HTERT RPE-1 (cell line): ENCODE measurements around the gene MRPS18A.

ENCODE experiments used
- in situ Hi-C: fragments of 300-500 bp; cut with MboI; formaldehyde crosslinking; loops from 4 replicates; pipeline ENCODE4 v1.14.3; 2020; ENCODE audit warnings: low sequenced_read_pairs

MRPS18A gene

GRCh38 chr6:43687437-43688347 is at the start of gene MRPS18A:
Gene MRPS18A, minus strand, starts transcription at chr6:43687791. Its CDS starts 12 bp downstream, at chr6:43687779.
- in situ Hi-C loops = no loop called here

- in situ Hi-C loops = no loop called here
Measured at GRCh38 chr6:43736844-43737243, 49.3 kb upstream of the MRPS18A start.

GRCh38 chr6:43736211-43736786 is 48.7 kb upstream of the MRPS18A start:
- in situ Hi-C loops = no loop called here

GRCh38 chr6:43735642-43736199 is 48.1 kb upstream of the MRPS18A start:
- in situ Hi-C loops = no loop called here

GRCh38 chr6:43734294-43734665 is 46.7 kb upstream of the MRPS18A start:
- in situ Hi-C loops = no loop called here

GRCh38 chr6:43733471-43734293 is 46.1 kb upstream of the MRPS18A start:
- in situ Hi-C loops = no loop called here

GRCh38 chr6:43730634-43731033 is 43.0 kb upstream of the MRPS18A start:
- in situ Hi-C loops = no loop called here

GRCh38 chr6:43729537-43729936 is 41.9 kb upstream of the MRPS18A start:
- in situ Hi-C loops = no loop called here

- in situ Hi-C loops = no loop called here
Measured at GRCh38 chr6:43728586-43728985, 41.0 kb upstream of the MRPS18A start.

- in situ Hi-C loops = no loop called here
Measured at GRCh38 chr6:43727634-43728033, 40.0 kb upstream of the MRPS18A start.

GRCh38 chr6:43725643-43726580 is 38.3 kb upstream of the MRPS18A start:
- in situ Hi-C loops = no loop called here

- in situ Hi-C loops = no loop called here
Measured at GRCh38 chr6:43724914-43725642, 37.5 kb upstream of the MRPS18A start.

- in situ Hi-C loops = no loop called here
Measured at GRCh38 chr6:43724354-43724753, 36.8 kb upstream of the MRPS18A start.

- in situ Hi-C loops = no loop called here
Measured at GRCh38 chr6:43723737-43724295, 36.2 kb upstream of the MRPS18A start.

GRCh38 chr6:43722920-43723545 is 35.4 kb upstream of the MRPS18A start:
- in situ Hi-C loops = no loop called here

GRCh38 chr6:43720999-43721398 is 33.4 kb upstream of the MRPS18A start:
- in situ Hi-C loops = no loop called here

GRCh38 chr6:43719511-43719910 is 31.9 kb upstream of the MRPS18A start:
- in situ Hi-C loops = no loop called here

GRCh38 chr6:43718387-43719105 is 31.0 kb upstream of the MRPS18A start:
- in situ Hi-C loops = no loop called here
